GM18909 (cell line): ENCODE results near the gene SQOR.

Experiments
- ATAC-seq: cut with Tn5 transposase; IDR thresholded peaks from one replicate; pipeline ENCODE4 v1.9.1; 2021; ENCODE audit warnings: mild to moderate bottlenecking; ENCODE audit not compliant: unreplicated experiment, poor library complexity

Gene SQOR

GRCh38 chr15:45634432-45635190, at the start of gene SQOR:
Gene SQOR, plus strand, starts transcription at chr15:45635029. Its CDS starts 23,895 bp downstream, at chr15:45658924.
- ATAC-seq = peak; percentile 78

DNA sequence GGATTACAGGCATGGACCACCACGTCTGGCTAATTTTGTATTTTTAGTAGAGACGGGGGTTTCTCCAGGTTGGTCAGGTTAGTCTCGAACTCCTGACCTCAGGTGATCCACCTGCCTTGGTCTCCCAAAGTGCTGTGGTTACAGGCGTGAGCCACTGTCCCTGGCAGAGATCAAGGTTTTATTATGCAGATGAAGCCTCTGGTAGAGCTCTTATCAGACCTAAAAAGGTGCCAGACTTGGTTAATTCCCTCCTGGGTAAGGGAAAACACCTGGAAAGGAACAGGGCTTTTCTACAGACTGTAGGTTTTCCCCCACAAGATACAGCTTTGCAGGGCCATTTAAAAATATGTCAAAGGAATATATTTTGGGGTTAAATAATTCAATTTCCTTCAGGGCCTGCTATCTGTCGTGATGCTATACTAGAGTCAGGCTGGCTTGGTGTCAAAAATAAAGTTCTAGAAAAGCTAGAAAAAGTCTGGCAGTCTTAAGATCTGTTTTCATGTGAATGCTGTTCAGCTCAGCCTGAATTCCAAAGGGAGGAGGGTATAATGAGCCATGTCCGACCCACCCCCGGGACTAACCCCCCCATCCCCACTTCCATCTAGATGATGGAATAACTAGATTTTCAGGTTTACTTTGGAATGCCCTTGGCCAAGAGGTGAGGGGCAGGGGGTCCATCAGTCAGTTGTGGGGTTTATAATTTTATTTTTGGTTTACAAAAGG, 49.6 kb upstream of the SQOR start:
- no peak for ATAC-seq

DNA sequence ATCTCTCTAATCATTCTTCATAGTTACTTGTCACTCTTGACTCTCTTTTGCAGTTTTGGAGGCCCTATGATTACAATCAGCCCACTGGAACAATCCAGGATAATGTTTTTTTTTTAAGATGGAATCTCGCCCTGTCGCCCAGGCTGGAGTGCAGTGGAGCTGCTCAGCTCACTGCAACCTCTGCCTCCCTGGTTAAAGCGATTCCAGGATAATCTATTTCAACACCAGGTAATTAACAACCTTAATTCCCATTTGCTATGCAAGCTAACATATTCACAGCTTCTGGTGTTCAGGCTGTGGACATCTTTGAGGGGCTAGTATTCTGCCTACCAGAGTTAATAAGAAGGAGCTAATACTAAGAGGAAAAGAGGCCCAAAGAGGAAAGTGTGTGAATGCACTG, 48.7 kb upstream of the SQOR start:
- no peak for ATAC-seq

GRCh38 chr15:45586601-45587094, 48.2 kb upstream of the SQOR start:
- peak; percentile 6 for ATAC-seq

- ATAC-seq = peak; percentile 86
These were observed 47.5 kb upstream of the SQOR start, which contains the start of gene BLOC1S6 for GRCh38 chr15:45587095-45587862. Gene BLOC1S6, plus strand, starts transcription at chr15:45587379. Its CDS starts 65 bp downstream, at chr15:45587444.

DNA sequence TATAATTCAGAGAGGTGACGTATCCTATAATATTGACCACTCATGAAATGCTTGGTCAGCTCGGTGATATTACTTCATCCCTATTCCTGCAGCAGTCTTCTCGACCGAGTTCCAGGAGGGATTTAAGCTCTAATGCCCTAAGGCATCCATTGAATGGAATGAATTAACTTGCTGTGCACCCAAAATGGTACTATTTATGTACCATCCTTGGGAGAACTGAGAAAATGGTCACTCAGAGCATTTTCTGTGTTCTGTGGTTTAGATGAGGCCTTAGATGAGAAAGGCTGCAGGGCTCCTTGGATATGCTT, 47.0 kb upstream of the SQOR start:
- ATAC-seq = no peak

DNA sequence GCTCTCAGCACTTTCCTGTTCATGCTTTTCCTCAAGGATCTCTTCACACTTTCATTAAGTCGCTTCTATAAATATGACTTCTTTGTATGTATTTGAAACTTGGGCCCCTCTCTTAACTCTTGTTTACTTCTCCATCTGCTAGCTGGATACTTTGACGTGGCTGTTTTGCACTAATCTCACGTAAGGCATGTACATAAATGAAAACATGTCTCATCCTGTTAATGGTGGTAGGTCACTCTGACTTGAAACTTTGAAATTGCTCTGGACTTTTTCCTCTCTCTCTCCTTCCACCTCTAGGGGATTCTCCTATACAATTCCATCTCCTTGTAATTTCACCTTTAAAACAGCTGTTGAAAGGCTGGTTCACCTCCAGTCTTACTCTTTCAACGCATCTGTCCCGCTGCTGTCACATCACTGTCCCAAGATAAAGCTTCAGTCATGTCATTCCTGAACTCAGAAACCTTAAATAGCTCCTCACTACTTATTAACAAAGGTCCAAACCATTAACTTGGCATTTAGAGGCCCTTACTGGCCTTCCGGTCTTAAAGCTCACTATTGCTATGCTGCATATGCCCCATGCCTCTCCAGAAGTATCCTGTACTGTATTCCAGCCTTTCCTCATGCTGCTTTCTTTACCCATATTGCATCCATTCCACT, 46.5 kb upstream of the SQOR start:
- ATAC-seq = no peak

DNA sequence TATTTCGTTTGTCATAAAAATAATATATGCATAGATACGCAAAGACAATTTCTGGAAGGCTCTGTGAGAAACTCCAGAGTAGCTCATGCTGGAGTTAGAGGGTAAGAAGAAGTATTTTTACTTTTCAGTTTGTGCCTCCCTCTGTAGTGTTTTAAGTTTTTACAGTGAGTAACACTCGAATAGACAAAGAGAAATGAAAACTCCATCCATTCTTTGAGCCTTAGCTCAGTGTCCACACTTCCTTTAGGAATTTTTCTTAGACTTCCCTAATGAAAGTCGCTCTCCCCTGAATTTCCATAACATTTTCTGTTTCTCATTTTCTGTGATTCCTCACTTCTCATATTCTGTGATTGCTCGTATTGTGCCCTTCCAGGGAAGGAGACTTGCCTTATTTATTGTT, 45.6 kb upstream of the SQOR start:
- ATAC-seq = no peak

DNA sequence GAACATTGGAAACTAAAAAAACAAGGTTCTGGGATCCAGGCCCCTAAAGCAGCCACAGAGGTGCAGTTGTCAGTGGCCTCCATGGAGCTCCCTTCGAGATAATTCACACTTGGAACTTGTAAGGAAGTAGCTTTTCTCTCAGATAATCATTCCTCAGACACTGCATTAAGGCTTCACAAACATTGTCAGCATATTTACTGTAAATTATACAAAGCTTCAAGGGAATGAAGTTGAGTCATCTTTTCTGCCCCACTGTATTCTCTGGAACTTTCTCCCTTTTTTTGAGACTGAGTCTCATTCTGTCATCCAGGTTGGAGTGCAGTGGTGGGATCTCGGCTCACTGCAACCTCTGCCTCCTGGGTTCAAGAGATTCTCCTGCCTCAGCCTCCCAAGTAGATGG, 40.5 kb upstream of the SQOR start:
- no peak for ATAC-seq

GRCh38 chr15:45594835-45595530, 39.8 kb upstream of the SQOR start:
- ATAC-seq = no peak

DNA sequence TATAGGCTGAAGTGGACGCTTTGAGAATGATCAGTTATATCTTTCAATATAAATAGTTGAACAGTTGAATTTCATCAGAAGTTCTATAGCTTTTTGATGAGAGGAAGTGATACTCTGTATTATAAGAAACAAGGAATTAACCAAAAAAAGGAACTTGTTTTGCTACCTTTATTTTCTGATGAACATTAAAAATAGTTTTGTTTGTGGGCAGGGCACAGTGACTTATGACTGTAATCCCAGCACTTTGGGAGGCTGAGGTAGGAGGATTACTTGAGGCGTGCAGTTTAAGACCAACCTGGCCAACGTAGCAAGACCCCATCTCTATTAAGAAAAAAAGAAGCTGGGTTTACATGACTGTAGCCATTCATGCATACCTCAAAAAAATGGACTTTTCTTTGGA, 30.9 kb upstream of the SQOR start:
- no peak for ATAC-seq

GRCh38 chr15:45604326-45604725, 30.5 kb upstream of the SQOR start:
- ATAC-seq = no peak

- ATAC-seq = no peak
These were observed 28.4 kb upstream of the SQOR start for GRCh38 chr15:45606413-45606812.

DNA sequence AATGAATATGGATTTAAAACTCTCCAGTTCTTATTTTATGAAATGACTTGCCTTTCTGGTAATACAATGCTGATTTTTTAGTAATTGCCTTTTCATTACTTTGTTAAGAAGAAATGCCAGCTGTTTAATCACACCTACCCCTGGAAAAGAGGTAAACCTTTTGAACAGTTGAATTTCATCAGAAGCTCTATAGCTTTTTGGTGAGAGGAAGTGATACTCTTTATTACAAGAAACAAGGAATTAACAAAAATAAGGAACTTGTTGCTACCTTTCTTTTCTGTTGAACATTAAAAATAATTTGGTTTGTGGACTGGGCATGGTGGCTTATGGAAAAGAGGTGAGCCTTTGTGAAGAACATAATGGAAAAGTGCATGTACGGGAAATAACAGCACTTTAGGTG, 28.0 kb upstream of the SQOR start:
- ATAC-seq = no peak

DNA sequence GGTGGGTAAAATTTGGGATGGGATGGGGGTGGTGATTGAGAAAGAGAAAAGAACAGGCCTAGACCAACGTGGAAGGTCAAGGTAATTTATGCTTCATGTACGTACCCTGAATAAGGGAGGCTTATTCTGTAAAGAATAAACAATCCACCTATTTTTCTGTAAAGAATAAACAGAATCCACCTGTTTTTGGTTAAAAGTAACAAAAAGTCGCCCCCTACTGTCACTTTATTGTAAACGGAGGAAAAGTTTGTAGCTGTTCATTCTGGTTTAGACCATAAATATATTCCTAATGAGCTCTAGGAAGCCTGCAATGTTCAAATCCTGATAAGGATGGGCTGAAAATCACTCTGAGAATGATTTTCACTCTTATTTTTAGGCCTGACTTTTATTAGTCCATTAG, 23.5 kb upstream of the SQOR start:
- no peak for ATAC-seq

- no peak for ATAC-seq
These were observed 21.9 kb upstream of the SQOR start for GRCh38 chr15:45612790-45613415.

DNA sequence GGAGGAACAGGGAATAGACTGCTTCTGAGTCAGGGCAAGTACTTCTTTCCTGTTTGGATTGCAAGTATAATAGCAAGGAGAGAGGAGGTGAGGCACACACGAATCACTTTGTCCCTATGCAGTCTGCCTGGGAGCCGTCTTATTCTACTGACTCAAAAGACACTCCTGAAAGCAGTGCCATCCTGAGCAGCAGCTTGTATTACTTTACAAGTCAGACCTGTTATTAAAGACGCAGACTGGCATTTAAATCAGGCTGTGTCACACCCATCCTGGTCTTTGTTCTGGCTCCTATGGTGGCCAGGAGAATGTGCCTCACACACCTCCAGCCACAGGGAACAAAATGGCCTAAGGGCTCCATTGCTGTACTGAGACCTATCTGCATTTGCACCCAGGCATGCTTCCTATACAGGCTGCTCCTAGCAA, 17.9 kb upstream of the SQOR start:
- ATAC-seq = no peak

DNA sequence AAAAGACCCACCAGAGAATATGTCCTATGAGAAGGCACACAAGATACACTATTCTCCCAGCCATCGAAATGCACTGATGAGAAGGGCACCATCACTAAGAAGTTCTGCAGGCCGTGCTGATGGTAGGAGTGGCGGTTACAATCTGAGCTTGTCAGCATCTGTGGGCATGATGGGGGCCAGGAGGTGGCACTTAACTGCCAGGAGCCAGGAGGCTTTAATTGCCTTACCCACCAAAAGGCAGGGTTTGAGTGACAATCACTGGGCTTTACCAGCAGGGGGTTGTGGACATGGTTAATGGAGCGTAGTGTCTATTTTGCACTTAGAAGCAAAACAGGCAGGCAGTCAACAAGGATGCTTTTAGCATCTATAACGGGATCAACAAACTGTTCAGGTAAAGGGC, 16.0 kb upstream of the SQOR start:
- ATAC-seq = no peak

GRCh38 chr15:45628136-45628535, 6.7 kb upstream of the SQOR start:
- no peak for ATAC-seq
